Ectodermal cell (in vitro differentiated cells): Measurements from ENCODE around the gene RGS9BP.
"Not testable (repeated sequence)": the region's sequence is repeated elsewhere in the genome, so short reads cannot be mapped to it uniquely, and the experiment has no call there.

Experiments
- H3K27ac ChIP-seq: 2 replicates; pipeline ENCODE4 v1.7.0; 2013; ENCODE audit warnings: mild to moderate bottlenecking, low read depth, low read length; ENCODE audit not compliant: insufficient read depth, poor library complexity, severe bottlenecking
- H3K27me3 ChIP-seq: 2 replicates; pipeline ENCODE4 v1.7.0; 2013; ENCODE audit warnings: mild to moderate bottlenecking, low read length; ENCODE audit not compliant: insufficient read depth, control insufficient read depth, poor library complexity, severe bottlenecking
- H3K36me3 ChIP-seq: one replicate; pipeline ENCODE4 v1.7.0; 2013; ENCODE audit warnings: low read length; ENCODE audit not compliant: control insufficient read depth, insufficient read depth
- H3K4me1 ChIP-seq: one replicate; pipeline ENCODE4 v1.7.0; 2013; ENCODE audit warnings: low read length; ENCODE audit not compliant: control insufficient read depth, insufficient read depth
- H3K4me3 ChIP-seq: 2 replicates; pipeline ENCODE4 v1.7.0; 2013; ENCODE audit warnings: low read depth, low read length, control low read depth; ENCODE audit not compliant: insufficient read depth
- H3K9me3 ChIP-seq: 2 replicates; pipeline ENCODE4 v1.7.0; 2013; ENCODE audit warnings: mild to moderate bottlenecking, low read length, moderate library complexity; ENCODE audit not compliant: control insufficient read depth
- WGBS, 2 experiments: methylation state at CpG; one replicate each; pipeline ENCODE4 v1.1.7; 2013; ENCODE audit warnings: missing lambda C conversion rate in 2 of 2; 5-methylcytosine and 5-hydroxymethylcytosine counted together

The RGS9BP gene

GRCh38 chr19:32693151-32694108 is 17.8 kb downstream of the RGS9BP start:
- not testable (repeated sequence) for H3K36me3 ChIP-seq, H3K27ac ChIP-seq, H3K9me3 ChIP-seq, H3K4me1 ChIP-seq, H3K4me3 ChIP-seq
- 95% methylated on average over 20 of the region's 20 CpGs for WGBS, 2 experiments
- peaks cover 14% of the 10 kb centered on the region for H3K27me3 ChIP-seq

- not testable (repeated sequence) for H3K27ac ChIP-seq, H3K4me3 ChIP-seq
- 90 to 94% methylated on average over 2 of the region's 2 CpGs for WGBS, 2 experiments
Measured at GRCh38 chr19:32694316-32694715, 18.7 kb downstream of the RGS9BP start.

GRCh38 chr19:32694851-32695250 is 19.2 kb downstream of the RGS9BP start:
- H3K27me3 ChIP-seq: peaks cover 14% of the 10 kb centered on the region
- WGBS, 2 experiments: 94 to 96% methylated on average over 2 of the region's 2 CpGs
- not testable (repeated sequence) for H3K4me3 ChIP-seq, H3K9me3 ChIP-seq, H3K27ac ChIP-seq, H3K36me3 ChIP-seq, H3K4me1 ChIP-seq

More at GRCh38 chr19:32694316-32694715, 18.7 kb downstream of the RGS9BP start:
- not testable (repeated sequence) for H3K9me3 ChIP-seq, H3K36me3 ChIP-seq, H3K4me1 ChIP-seq
- peaks cover 14% of the 10 kb centered on the region for H3K27me3 ChIP-seq

GRCh38 chr19:32695506-32695905 is 19.9 kb downstream of the RGS9BP start:
- not testable (repeated sequence) for H3K4me3 ChIP-seq, H3K4me1 ChIP-seq, H3K36me3 ChIP-seq, H3K27ac ChIP-seq, H3K9me3 ChIP-seq
- WGBS, 2 experiments: 91 to 95% methylated on average over 5 to 6 of the region's 6 CpGs
- peaks cover 14% of the 10 kb centered on the region for H3K27me3 ChIP-seq

GRCh38 chr19:32696771-32697170 is 21.1 kb downstream of the RGS9BP start:
- not testable (repeated sequence) for H3K27me3 ChIP-seq, H3K27ac ChIP-seq, H3K9me3 ChIP-seq, H3K4me1 ChIP-seq, H3K4me3 ChIP-seq, H3K36me3 ChIP-seq
- WGBS, 2 experiments: 97 to 98% methylated on average over 3 of the region's 3 CpGs

- not testable (repeated sequence) for H3K36me3 ChIP-seq, H3K4me3 ChIP-seq, H3K4me1 ChIP-seq, H3K9me3 ChIP-seq, H3K27ac ChIP-seq, H3K27me3 ChIP-seq
- WGBS, 2 experiments: 94 to 95% methylated on average over 7 of the region's 7 CpGs
Measured at GRCh38 chr19:32700129-32700528, 24.5 kb downstream of the RGS9BP start.

GRCh38 chr19:32702010-32702409 is 26.4 kb downstream of the RGS9BP start:
- Histone ChIP-seq H3K27me3 (no peaks in the 10 kb centered on the region), H3K27ac (no peak overlapping the region), H3K36me3 (no peaks in the 10 kb centered on the region), H3K4me1 (no peaks in the 10 kb centered on the region), H3K9me3 (no peaks in the 10 kb centered on the region), H3K4me3 (no peak overlapping the region)
- WGBS, 2 experiments: 84 to 85% methylated on average over 5 of the region's 5 CpGs

GRCh38 chr19:32704006-32704405 is 28.4 kb downstream of the RGS9BP start:
- H3K36me3 ChIP-seq, H3K27ac ChIP-seq, H3K9me3 ChIP-seq, H3K27me3 ChIP-seq, H3K4me1 ChIP-seq, H3K4me3 ChIP-seq: not testable (repeated sequence)
- 93 to 99% methylated on average over 2 of the region's 2 CpGs for WGBS, 2 experiments

- Histone ChIP-seq H3K4me1 (no peaks in the 10 kb centered on the region), H3K9me3 (no peaks in the 10 kb centered on the region), H3K27ac (no peak overlapping the region), H3K36me3 (no peaks in the 10 kb centered on the region), H3K4me3 (no peak overlapping the region), H3K27me3 (no peaks in the 10 kb centered on the region)
- WGBS, 2 experiments: 95 to 99% methylated on average over 3 of the region's 3 CpGs
Measured at GRCh38 chr19:32708457-32708856, 32.8 kb downstream of the RGS9BP start.

GRCh38 chr19:32709032-32709431 is 33.4 kb downstream of the RGS9BP start:
- Histone ChIP-seq H3K27ac (no peak overlapping the region), H3K9me3 (no peaks in the 10 kb centered on the region)
- WGBS, 2 experiments: 94 to 95% methylated on average over 5 of the region's 5 CpGs

More at GRCh38 chr19:32709032-32709431, 33.4 kb downstream of the RGS9BP start:
- H3K4me3 ChIP-seq: no peak overlapping the region
- H3K4me1 ChIP-seq: no peaks in the 10 kb centered on the region
- no peaks in the 10 kb centered on the region for H3K27me3 ChIP-seq
- no peaks in the 10 kb centered on the region for H3K36me3 ChIP-seq
